CD4-positive, alpha-beta memory T cell (primary cell): ENCODE measurements around the gene HMHB1. TPM values are rescaled to one million over a fixed set of nuclear protein-coding genes. Genes with fewer than 3 reads are reported as not detected.
A peak's percentile ranks its signal among the peaks of the same experiment; 100 is the strongest.
"Not testable (repeated sequence)": the region's sequence is repeated elsewhere in the genome, so short reads cannot be mapped to it uniquely, and the experiment has no call there.

Experiments
- CTCF ChIA-PET: fragments of 350-600 bp; sonication (Branson Sonifier 250); formaldehyde crosslinking; loops from one replicate; lab custom pipeline; 2021; ENCODE audit warnings: inconsistent platforms; ENCODE audit not compliant: partially characterized antibody; lab: Charles Lee
- POLR2A ChIA-PET: fragments of 350-600 bp; sonication (Branson Sonifier 250); formaldehyde crosslinking; loops from one replicate; lab custom pipeline; 2021; ENCODE audit not compliant: partially characterized antibody; lab: Charles Lee
- DNase-seq, 5 donors: peaks; one replicate each; pipeline versions ENCODE4 v3.0.0 to v3.0.0-alpha.2; 2020 to 2022; ENCODE audit warnings: mixed read lengths in 1 of 5
- H3K27ac ChIP-seq: one replicate; pipeline ENCODE4 v1.7.0; 2013; ENCODE audit warnings: low read depth, low read length
- H3K27me3 ChIP-seq: 2 replicates; pipeline ENCODE4 v1.7.0; 2013; ENCODE audit warnings: mild to moderate bottlenecking, low read length, moderate library complexity; ENCODE audit not compliant: insufficient read depth
- H3K36me3 ChIP-seq: 2 replicates; pipeline ENCODE4 v1.7.0; 2013; ENCODE audit warnings: mild to moderate bottlenecking, low read length, moderate library complexity; ENCODE audit not compliant: insufficient read depth
- H3K4me1 ChIP-seq: 2 replicates; pipeline ENCODE4 v1.7.0; 2013; ENCODE audit warnings: mild to moderate bottlenecking, low read length, moderate library complexity; ENCODE audit not compliant: insufficient read depth
- H3K4me3 ChIP-seq, 2 donors: one replicate each; pipeline ENCODE4 v1.7.0; 2013; ENCODE audit warnings: low read length in 2 of 2, mild to moderate bottlenecking in 1 of 2
- H3K9me3 ChIP-seq, 2 donors: one replicate each; pipeline ENCODE4 v1.7.0; 2013; ENCODE audit warnings: low read length in 2 of 2, control low read depth in 1 of 2; ENCODE audit not compliant: control insufficient read depth in 1 of 2
- H3K27ac Mint-ChIP-seq, 7 donors: one replicate each; pipeline ENCODE4 v1.8.0; 2020 to 2021; ENCODE audit warnings: mixed read lengths in 7 of 7, mild to moderate bottlenecking in 6 of 7, inconsistent platforms in 3 of 7, moderate library complexity in 3 of 7
- H3K27me3 Mint-ChIP-seq, 2 donors: one replicate each; pipeline ENCODE4 v1.8.0; 2020 to 2021; ENCODE audit warnings: mixed read lengths in 2 of 2
- H3K36me3 Mint-ChIP-seq, 2 donors: one replicate each; pipeline ENCODE4 v1.8.0; 2020 to 2021; ENCODE audit warnings: mixed read lengths in 2 of 2, inconsistent platforms in 1 of 2, mild to moderate bottlenecking in 1 of 2
- H3K4me1 Mint-ChIP-seq, 4 donors: one replicate each; pipeline ENCODE4 v1.8.0; 2020 to 2021; ENCODE audit warnings: mixed read lengths in 4 of 4, mild to moderate bottlenecking in 1 of 4
- H3K4me3 Mint-ChIP-seq, 8 donors: one replicate each; pipeline ENCODE4 v1.8.0; 2020 to 2021; ENCODE audit warnings: mixed read lengths in 8 of 8, mild to moderate bottlenecking in 7 of 8, moderate library complexity in 6 of 8, inconsistent platforms in 3 of 8
- H3K9me3 Mint-ChIP-seq, 8 donors: one replicate each; pipeline ENCODE4 v1.8.0; 2020 to 2021; ENCODE audit warnings: mixed read lengths in 8 of 8, mild to moderate bottlenecking in 5 of 8, inconsistent platforms in 3 of 8, moderate library complexity in 1 of 8
- intact Hi-C: fragments of 100-400 bp; cut with micrococcal nuclease; formaldehyde crosslinking; loops from one replicate; pipeline ENCODE4 v1.15.1; 2023
- polyA plus RNA-seq, 2 donors: library from polyadenylated mRNA; unstranded; fragments of 300-500 nt; fragmentation: Illumina TruSeq; gene quantifications; one replicate each; pipeline ENCODE4 v1.2.3, GENCODE V29; 2021
- total RNA-seq, 2 experiments: library from RNA; stranded (reverse); gene quantifications; one replicate each; pipeline ENCODE4 v1.2.3, GENCODE V29; 2021

Gene HMHB1
- total and polyA plus RNA-seq, 4 experiments from 2014 or later, result not detected

DNA sequence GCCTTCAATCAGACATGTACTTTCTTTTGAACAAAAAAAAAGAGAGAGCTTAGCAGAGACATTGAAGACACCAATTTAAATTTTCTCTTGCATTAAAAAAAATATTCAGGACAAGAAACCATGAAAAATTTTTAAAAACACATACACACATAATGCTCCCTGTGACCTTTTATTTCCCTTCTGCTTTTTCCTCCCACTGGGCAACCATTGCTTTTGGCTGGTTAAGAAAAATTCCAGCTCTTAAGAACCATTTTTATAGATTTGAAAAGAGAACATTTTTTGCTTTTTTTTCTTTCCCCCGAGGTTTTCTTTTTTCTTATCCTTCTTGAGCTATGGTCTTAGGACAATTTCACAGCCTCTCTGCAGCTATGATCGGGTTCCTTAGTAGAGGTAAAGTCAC, 6.1 kb upstream of the HMHB1 start:
- Histone ChIP-seq H3K36me3 (no peaks in the 10 kb centered on the region), H3K9me3 (no peaks in the 10 kb centered on the region), H3K4me1 (no peaks in the 10 kb centered on the region), H3K27me3 (no peaks in the 10 kb centered on the region), H3K27ac (no peak overlapping the region), H3K4me3 (no peak overlapping the region)
- H3K27ac Mint-ChIP-seq, result no peak overlapping the region
- ChIA-PET POLR2A (no interaction called here), CTCF (no interaction called here)
- H3K27me3 Mint-ChIP-seq, result peaks cover 0 to 3% of the 10 kb centered on the region in 2 donors
- no peaks in the 10 kb centered on the region for H3K36me3 Mint-ChIP-seq
- DNase-seq, result no peak
- no peaks in the 10 kb centered on the region for H3K9me3 Mint-ChIP-seq
- no peak overlapping the region for H3K4me3 Mint-ChIP-seq
- intact Hi-C loops, result no loop called here
- peaks cover 0 to 4% (median 0%) of the 10 kb centered on the region in 4 donors for H3K4me1 Mint-ChIP-seq

DNA sequence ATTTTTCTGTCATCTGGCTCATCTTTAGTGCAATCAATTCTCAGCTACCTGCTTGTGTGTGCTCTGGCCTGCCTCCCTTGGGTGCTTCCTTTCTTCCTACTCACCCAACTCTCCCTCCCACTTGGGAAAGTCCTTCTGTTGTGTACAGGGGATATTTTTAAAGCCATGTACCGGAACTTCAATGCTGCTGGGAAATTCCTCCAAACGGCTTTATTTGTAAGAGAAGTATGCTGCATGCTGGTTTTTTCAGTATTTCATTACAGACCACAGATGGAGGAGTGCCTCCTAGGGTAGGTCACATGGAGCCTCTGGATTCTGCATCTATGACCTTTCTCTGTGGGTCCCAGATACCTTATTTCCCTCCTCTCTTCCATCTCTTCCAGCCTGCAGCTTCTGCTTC, 5.4 kb upstream of the HMHB1 start:
- POLR2A ChIA-PET, result no interaction called here
- peaks cover under 1 to 9% (median 2%) of the 10 kb centered on the region in 4 donors for H3K4me1 Mint-ChIP-seq

DNA sequence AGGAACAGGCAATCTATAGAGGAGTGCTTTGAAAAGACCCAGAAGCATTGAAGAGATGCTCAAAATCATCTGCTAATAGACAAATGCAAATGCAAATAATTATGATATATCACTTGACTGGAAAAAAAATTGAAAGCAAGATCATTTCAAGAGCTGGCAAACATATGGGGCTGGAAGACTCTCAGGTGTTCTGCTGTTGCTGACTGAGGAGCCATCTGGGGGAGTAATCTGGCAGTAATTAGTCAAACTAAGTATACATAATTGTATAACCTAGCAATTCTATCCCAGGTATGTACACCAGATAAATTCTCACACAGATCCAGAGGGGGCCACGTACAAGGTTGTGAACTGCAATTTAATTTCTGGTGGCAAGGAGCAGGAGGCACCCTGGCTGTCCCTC, 4.6 kb upstream of the HMHB1 start:
- no peaks in the 10 kb centered on the region for H3K9me3 ChIP-seq
- H3K9me3 Mint-ChIP-seq, result no peaks in the 10 kb centered on the region
- no peak overlapping the region for H3K27ac Mint-ChIP-seq
- H3K36me3 Mint-ChIP-seq, result no peaks in the 10 kb centered on the region
- intact Hi-C loops, result no loop called here
- H3K36me3 ChIP-seq, result no peaks in the 10 kb centered on the region
- POLR2A ChIA-PET, result no interaction called here
- peaks cover 6% of the 10 kb centered on the region for H3K4me1 ChIP-seq
- DNase-seq, result no peak
- CTCF ChIA-PET, result no interaction called here
- peaks cover 0 to 3% of the 10 kb centered on the region in 2 donors for H3K27me3 Mint-ChIP-seq
- H3K4me1 Mint-ChIP-seq, result peaks cover 9 to 17% (median 10%) of the 10 kb centered on the region in 4 donors
- no peak overlapping the region for H3K4me3 Mint-ChIP-seq
- H3K27ac ChIP-seq, result no peak overlapping the region
- H3K4me3 ChIP-seq, result no peak overlapping the region
- no peaks in the 10 kb centered on the region for H3K27me3 ChIP-seq

More for the DNA sequence above, 5.4 kb upstream of the HMHB1 start:
- CTCF ChIA-PET, result no interaction called here
- peak overlapping the region in 1 of 8 donors; percentile 35 for H3K4me3 Mint-ChIP-seq
- Histone ChIP-seq H3K4me3 (no peak overlapping the region), H3K36me3 (no peaks in the 10 kb centered on the region), H3K9me3 (no peaks in the 10 kb centered on the region), H3K4me1 (no peaks in the 10 kb centered on the region), H3K27ac (no peak overlapping the region), H3K27me3 (no peaks in the 10 kb centered on the region)
- no peak overlapping the region for H3K27ac Mint-ChIP-seq
- peaks cover 0 to 3% of the 10 kb centered on the region in 2 donors for H3K27me3 Mint-ChIP-seq
- intact Hi-C loops, result no loop called here
- H3K36me3 Mint-ChIP-seq, result no peaks in the 10 kb centered on the region
- DNase-seq, result no peak
- no peaks in the 10 kb centered on the region for H3K9me3 Mint-ChIP-seq

DNA sequence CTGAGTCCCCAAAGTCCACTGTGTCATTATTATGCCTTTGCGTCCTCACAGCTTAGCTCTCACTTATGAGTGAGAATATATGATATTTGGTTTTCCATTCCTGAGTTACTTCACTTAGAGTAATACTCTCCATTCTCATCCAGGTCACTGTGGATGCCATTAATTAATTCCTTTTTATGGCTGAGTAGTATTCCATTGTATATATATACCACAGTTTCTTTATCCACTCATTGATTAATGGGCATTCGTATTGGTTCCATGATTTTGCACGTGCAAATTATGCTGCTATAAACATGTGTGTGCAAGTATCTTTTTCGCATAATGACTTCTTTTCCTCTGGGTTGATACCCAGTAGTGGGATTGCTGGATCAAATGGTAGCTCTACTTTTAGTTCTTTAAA, 4.4 kb downstream of the HMHB1 start:
- H3K4me1 ChIP-seq, H3K9me3 ChIP-seq, POLR2A ChIA-PET, H3K9me3 Mint-ChIP-seq, H3K27ac ChIP-seq, H3K36me3 Mint-ChIP-seq, H3K36me3 ChIP-seq, H3K4me3 ChIP-seq, H3K27me3 Mint-ChIP-seq, DNase-seq, H3K27me3 ChIP-seq, H3K4me3 Mint-ChIP-seq, H3K27ac Mint-ChIP-seq, intact Hi-C loops: not testable (repeated sequence)
- CTCF ChIA-PET, result interaction anchor here (1.1 kb wide), 1 partner anchor 8 kb away, joined by 4 read pairs; no protein-coding TSS in a partner anchor
- peaks cover 9 to 15% (median 12%) of the 10 kb centered on the region in 4 donors for H3K4me1 Mint-ChIP-seq

- no peak for DNase-seq
- Histone ChIP-seq H3K27ac (no peak overlapping the region), H3K27me3 (no peaks in the 10 kb centered on the region), H3K4me3 (no peak overlapping the region), H3K36me3 (no peaks in the 10 kb centered on the region), H3K9me3 (no peaks in the 10 kb centered on the region), H3K4me1 (no peaks in the 10 kb centered on the region)
- ChIA-PET POLR2A (interaction anchor here (1.5 kb wide), 1 partner anchor 415 kb away, joined by 5 read pairs; no protein-coding TSS in a partner anchor), CTCF (interaction anchor here (0.6 to 1.0 kb wide), 2 partner anchors 8 to 618 kb away, joined by 3 to 4 read pairs; no protein-coding TSS in a partner anchor)
- no peak overlapping the region for H3K27ac Mint-ChIP-seq
- H3K36me3 Mint-ChIP-seq, result no peaks in the 10 kb centered on the region
- H3K4me3 Mint-ChIP-seq, result no peak overlapping the region
- H3K9me3 Mint-ChIP-seq, result no peaks in the 10 kb centered on the region
- peaks cover 2 to 3% of the 10 kb centered on the region in 2 donors for H3K27me3 Mint-ChIP-seq
- intact Hi-C loops, result loop anchor here (10.0 kb wide), 2 partner anchors 525 to 595 kb away; no protein-coding TSS in a partner anchor
- H3K4me1 Mint-ChIP-seq, result no peaks in the 10 kb centered on the region
Measured at GRCh38 chr5:143819716-143820115, 7.8 kb downstream of the HMHB1 start.

- Histone ChIP-seq H3K4me1 (peaks cover 4% of the 10 kb centered on the region), H3K9me3 (no peaks in the 10 kb centered on the region), H3K27ac (no peak overlapping the region), H3K4me3 (no peak overlapping the region), H3K27me3 (no peaks in the 10 kb centered on the region), H3K36me3 (no peaks in the 10 kb centered on the region)
- POLR2A ChIA-PET, result interaction anchor here (1.5 kb wide), 1 partner anchor 416 kb away, joined by 5 read pairs; no protein-coding TSS in a partner anchor
- DNase-seq, result no peak
- Mint-ChIP-seq H3K4me1 (no peaks in the 10 kb centered on the region), H3K9me3 (no peaks in the 10 kb centered on the region), H3K27ac (no peak overlapping the region), H3K36me3 (no peaks in the 10 kb centered on the region), H3K27me3 (peaks cover 2 to 3% of the 10 kb centered on the region in 2 donors), H3K4me3 (no peak overlapping the region)
- intact Hi-C loops, result loop anchor here (10.0 kb wide), 2 partner anchors 526 to 596 kb away; no protein-coding TSS in a partner anchor
- CTCF ChIA-PET, result interaction anchor here (0.7 kb wide), 1 partner anchor 172 kb away, joined by 3 read pairs; no protein-coding TSS in a partner anchor
Measured at GRCh38 chr5:143820451-143820850, 8.5 kb downstream of the HMHB1 start.

DNA sequence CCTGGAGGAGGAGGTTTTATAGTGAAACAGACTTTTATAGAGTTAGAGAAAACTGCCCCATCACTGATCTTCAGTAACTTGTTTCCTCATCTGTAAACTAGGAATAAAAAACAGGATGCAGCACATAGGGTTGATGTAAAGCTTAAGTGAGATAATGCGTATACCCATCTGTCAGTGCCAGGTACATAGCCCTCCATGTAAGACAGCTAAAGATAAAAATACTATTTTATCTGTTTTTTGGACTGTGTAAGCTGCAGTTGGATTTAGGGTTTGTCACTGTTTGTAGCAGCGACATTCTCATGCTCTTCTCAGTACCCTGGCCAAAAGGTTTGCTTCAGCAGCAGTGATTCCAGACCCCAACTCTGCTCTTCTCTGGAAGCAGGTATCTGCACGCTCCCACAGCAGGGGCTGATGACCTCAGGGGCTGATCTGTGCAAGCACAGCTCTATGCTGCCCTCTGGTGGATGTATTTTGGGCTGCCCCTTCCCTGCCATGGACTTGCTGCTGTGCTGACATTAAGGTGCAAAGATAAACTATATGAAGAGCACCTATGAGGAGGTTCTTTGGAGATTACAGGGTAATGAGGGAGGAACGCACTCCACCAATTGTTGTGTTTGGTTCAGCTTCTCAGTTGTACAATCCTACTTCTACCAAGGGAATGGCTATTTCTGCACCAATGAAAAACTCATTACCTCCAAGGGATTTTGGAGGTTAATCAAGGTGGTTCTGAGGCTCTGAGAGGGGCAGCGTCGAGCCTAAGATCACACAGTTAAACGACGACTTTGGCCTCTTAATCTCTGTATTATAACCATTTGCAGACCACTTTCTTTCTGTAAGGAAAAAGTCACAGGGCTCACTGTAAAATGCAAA, 13.1 kb downstream of the HMHB1 start:
- Histone ChIP-seq H3K27ac (no peak overlapping the region), H3K36me3 (no peaks in the 10 kb centered on the region), H3K4me3 (no peak overlapping the region), H3K27me3 (no peaks in the 10 kb centered on the region), H3K4me1 (peaks cover 27% of the 10 kb centered on the region), H3K9me3 (no peaks in the 10 kb centered on the region)
- intact Hi-C loops, result loop anchor here (1.0 to 10.0 kb wide), 11 partner anchors 142 to 1112 kb away; no protein-coding TSS in a partner anchor
- ChIA-PET POLR2A (interaction anchor here (1.0 to 1.7 kb wide), 3 partner anchors 363 to 823 kb away, joined by 3 to 10 read pairs (median 9); partner anchors contain the start of gene NR3C1), CTCF (interaction anchor here (0.6 to 8.3 kb wide), 38 partner anchors 9 to 1112 kb away, joined by 3 to 87 read pairs (median 4); partner anchors contain the start of gene NR3C1)
- no peak overlapping the region for H3K27ac Mint-ChIP-seq
- peaks cover 0 to 2% of the 10 kb centered on the region in 2 donors for H3K27me3 Mint-ChIP-seq
- peak; percentile 72 to 80 (median 75) for DNase-seq
- no peaks in the 10 kb centered on the region for H3K9me3 Mint-ChIP-seq
- no peak overlapping the region for H3K4me3 Mint-ChIP-seq
- no peaks in the 10 kb centered on the region for H3K36me3 Mint-ChIP-seq
- peaks cover 16 to 19% (median 17%) of the 10 kb centered on the region in 4 donors for H3K4me1 Mint-ChIP-seq
